Hepatic stellate cell (primary cell): Measurements from ENCODE around the gene ITGAD.

Experiments
- DNase-seq: peaks from one replicate; pipeline ENCODE4 v3.0.0; 2011; ENCODE audit warnings: low spot score

The ITGAD gene

DNA sequence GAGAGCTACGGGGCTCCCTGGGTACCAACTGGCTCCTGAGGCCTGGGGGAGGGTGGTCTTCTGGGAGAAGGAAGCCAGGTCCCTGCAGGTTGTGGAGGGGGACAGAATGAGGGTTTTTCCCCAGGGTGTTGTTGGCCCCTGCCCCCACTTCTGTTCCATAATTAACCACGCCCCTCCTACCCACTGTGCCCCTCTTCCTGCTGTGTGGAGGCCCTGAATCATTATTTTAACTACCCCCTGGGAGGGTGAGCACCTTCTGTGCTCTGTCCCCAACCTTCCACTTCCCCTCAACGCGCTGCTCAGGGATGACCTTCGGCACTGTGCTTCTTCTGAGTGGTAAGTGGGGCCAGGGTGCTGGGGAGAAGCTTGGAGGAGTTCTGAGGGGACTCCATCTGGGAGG lies at the start of gene ITGAD:
ITGAD (plus strand) TSS at position 280 of the 400 bp plus-strand sequence; CDS start at position 306, 26 bp downstream.
- DNase-seq: no peak

- no peak for DNase-seq
Measured at GRCh38 chr16:31344712-31345111, 48.4 kb upstream of the ITGAD start.

DNA sequence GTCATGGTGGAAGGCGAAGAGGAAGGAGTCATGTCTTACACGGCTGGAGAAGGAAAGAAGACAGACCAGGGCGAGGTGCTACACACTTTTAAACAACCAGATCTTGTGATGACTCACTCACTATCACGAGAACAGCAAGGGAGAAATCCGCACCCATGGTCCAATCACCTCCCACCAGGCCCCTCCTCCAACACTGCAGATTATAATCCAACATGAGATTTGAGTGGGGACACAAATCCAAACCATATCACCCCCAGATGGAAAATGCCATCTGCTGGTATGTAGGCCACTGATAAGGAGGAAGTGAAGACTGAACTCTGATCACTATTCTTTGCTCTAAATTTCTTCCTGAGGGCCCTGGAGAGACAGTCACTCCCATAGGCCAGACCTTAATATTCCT lies 45.7 kb upstream of the ITGAD start:
- no peak for DNase-seq

DNA sequence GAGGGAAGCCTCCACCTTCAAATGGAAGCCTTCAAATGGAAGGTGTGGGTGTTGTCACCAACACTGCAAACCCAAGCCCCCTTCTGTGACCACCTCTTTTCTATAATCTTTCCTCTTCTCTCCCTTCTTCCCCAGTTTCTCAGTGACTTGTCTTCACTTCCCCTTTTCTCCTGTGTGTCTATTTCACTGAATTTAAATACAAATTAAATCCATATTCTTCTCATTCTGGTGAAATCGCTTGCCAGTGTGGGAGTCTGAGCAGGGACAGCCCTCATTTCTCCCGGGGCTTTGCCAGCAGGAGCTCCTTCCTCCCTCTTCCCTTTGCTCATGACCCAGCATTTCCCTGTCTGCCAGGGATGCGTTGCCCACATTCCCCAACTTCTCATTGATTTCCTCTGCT lies 44.6 kb upstream of the ITGAD start:
- DNase-seq: no peak

DNA sequence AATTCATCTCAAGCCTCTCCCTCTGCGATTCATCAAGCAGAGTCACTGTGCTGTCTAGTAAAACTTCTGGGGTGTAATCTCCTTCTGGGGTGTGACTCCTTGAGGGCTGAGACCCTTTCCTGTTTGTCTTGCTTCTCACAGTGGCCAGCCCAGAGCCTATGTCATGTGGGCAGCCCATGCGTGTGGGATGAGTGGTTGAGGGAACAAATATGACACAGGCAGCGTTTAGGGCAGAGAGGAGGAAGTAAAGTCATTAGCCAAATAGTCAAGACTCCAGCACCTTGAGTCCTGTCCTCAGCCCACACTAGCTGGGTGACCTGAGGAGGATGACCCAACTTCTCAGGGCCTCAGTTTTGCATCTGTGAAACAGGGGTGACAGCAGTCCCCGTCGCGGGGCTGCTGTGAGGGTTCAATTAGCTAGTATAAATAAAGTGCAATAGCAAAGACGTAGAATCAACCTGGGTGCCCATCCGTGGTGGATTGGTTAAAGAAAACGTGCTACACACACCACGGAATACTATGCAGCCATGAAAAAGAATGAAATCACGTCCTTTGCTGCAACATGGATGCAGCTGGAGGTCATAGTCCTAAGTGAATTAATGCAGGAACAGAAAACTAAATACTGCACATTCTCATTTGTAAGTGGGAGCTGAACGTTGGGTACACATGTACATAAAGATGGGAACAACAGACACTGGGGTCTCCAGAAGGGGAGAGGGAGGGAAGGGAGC lies 42.7 kb upstream of the ITGAD start:
- no peak for DNase-seq

DNA sequence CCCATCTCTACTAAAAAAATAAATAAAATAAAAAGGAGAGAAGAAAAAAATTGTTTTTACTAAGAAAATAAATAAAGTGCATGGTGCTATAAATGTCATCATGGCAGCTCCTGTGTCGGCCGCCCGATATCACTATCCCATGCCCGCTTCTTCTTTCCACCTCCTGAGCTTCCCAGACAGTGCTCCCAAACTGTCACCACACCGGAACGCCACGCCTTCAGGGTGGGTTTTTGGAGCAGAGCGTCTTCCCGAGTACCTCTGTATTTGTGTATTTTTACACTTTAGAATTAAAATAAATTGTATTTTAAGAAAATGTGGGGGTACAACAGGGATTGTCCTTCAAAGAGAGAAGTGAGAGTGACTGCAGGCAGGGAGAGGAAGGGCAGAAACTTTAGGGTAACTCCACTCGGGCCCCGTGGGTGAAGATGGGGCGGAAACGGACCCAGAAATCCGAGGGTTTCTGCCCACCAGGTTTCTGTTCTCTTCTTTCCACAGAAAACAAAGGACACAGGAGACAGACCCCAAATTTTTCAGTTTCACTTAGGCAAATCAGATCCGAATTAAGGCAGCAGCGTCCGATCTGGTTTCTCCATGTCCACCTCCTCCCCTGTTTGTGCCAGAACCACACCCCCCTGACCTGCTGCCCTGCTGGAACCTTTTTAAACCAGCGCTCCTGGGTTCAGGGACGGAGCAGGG lies 41.7 kb upstream of the ITGAD start:
- DNase-seq: no peak

- no peak for DNase-seq
Measured at GRCh38 chr16:31351942-31352325, 41.2 kb upstream of the ITGAD start.

DNA sequence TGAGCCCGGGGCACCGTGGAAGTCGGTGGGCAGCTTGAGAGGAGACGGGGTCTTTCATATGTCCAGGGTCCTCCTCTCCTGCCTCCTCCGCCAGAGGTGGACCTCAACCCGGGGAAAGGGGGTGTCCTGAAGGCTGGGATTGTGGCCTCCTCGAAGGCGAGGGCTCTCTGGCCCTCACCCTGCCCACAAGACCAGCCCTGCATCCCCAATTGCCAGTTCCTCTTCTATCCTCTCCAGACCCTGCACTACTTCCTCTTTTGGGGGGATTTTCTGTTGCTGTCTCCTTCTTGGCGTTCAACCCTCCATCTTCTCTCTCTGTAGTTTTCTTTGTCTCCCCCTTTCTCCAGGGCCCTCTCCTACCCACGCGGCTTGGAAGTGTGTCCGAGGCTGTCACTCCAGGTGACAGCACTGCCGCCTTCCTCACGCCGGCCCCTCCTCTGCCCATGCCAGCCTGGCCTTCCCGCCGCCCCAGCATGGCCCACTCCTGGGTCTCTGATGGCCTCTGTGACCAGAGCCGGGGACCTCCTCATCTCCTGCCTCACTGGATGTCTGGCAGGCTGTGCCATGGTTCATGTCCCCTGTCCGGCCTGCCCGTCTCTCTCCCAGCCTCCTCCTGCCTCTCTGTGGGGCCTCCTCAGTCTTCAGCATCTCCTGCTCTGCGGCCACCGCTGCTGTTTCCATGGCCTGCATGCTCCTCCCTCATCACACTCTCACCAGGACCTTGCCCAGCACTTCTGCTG lies 40.6 kb upstream of the ITGAD start:
- DNase-seq: no peak

- no peak for DNase-seq
Measured at GRCh38 chr16:31354394-31355291, 38.5 kb upstream of the ITGAD start, which contains the start of gene ITGAX. ITGAX (plus strand) TSS chr16:31355176; CDS start chr16:31355255, 79 bp downstream.

GRCh38 chr16:31355431-31356100 lies 37.6 kb upstream of the ITGAD start:
- DNase-seq: no peak

- no peak for DNase-seq
Measured at GRCh38 chr16:31356566-31357323, 36.4 kb upstream of the ITGAD start.

DNA sequence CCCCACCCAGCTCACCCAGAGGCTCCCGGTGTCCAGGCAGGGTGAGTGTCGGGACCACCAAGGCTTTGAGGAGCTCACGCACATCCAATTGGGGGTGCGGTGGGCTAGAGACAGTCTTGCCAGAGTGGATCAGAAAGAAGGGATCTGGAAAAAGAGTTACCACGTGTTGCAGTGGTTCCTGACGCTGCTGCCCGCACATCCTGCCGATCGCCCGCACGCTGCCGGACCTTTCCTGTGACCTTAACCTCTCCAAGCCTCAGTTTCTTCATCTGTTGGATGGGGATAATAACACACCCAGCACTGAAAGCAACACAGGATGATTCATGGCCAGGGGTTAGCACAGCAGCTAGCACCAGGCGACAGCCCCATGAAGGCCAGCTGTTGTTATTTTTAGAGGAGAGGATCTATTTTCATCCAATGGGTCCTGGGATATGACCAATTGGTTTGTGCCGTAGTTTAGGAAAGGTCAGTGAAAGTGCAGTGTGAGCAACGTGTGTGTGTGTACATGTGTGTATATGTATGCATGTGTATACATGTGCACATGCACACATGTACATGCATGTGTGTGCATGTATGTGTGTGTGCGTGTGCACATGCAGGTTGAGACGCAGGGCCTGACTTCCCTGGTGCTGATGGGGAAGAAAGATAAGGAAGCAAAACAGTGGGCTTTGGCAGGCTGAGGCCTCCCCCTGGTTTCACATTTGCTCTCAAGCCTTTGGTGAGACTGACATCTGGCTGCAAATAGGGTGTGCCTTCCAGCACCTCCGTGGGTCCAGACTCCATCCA lies 35.6 kb upstream of the ITGAD start:
- DNase-seq: no peak

- no peak for DNase-seq
Measured at GRCh38 chr16:31360251-31360650, 32.9 kb upstream of the ITGAD start.

DNA sequence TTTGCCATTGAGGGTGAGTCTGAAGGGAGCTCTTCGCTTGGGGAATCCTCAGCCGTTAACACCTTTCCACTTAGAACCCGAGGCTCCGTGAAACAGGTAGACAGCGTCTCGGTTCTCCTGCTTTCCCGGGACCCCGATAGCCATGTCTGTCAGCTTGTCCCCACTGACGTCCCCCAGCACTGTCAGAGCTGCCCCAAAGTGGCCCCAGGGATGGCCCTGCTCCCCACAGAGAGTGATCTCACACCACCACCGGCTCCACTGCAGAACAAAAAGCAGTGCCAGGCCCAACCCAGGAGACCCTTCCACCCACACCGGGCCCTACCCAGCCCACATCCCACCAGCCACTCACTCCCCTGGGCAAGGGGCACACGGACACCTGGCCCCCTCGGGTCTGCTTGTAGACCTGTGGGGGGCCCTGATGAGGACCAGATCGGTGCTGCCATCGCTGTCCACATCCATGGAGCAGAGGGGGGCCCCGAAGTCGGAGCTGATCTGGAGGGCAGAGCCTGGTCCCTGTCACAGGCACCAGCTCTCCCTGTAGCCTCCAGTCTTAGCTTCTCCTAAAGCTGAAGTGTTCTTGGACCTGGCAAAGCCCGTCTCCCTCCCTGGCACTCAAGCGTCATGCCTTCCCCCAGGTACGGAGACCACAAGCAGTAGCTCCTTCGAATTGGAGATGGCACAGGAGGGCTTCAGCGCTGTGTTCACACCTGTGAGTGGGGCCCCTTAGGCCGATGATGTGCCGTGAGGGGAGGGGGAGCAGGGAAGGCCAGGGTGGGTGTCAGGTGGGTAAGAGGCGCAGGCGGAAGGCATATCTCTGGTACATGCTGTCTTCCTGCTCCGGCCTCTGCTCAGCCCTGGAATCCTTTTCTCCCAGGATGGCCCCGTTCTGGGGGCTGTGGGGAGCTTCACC lies 31.7 kb upstream of the ITGAD start:
- DNase-seq: no peak

DNA sequence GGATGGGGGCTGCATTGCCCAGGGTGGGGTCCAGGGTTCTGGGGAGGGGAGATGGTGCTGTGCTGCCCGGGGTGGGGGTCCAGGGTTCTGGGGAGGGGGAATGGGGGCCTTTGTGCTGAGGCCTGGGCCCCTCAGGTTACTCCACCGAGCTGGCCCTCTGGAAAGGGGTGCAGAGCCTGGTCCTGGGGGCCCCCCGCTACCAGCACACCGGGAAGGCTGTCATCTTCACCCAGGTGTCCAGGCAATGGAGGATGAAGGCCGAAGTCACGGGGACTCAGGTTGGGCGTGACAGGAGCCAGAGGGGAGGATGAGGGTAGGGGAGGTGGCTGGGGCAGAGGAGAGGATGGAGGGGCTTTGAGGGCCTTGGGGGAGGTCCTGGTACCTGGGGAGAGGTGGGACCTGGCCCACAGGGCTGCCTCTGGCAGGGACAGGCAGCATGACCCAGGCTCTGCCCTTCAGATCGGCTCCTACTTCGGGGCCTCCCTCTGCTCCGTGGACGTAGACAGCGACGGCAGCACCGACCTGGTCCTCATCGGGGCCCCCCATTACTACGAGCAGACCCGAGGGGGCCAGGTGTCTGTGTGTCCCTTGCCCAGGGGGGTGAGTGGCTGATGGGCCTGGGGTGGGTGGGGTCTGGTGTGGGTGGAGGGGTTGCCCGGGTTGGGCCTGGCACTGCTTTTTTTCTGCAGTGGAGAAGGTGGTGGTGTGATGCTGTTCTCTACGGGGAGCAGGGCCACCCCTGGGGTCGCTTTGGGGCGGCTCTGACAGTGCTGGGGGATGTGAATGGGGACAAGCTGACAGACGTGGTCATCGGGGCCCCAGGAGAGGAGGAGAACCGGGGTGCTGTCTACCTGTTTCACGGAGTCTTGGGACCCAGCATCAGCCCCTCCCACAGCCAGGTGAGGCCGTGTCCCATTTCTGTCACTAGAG lies 30.4 kb upstream of the ITGAD start:
- DNase-seq: no peak

DNA sequence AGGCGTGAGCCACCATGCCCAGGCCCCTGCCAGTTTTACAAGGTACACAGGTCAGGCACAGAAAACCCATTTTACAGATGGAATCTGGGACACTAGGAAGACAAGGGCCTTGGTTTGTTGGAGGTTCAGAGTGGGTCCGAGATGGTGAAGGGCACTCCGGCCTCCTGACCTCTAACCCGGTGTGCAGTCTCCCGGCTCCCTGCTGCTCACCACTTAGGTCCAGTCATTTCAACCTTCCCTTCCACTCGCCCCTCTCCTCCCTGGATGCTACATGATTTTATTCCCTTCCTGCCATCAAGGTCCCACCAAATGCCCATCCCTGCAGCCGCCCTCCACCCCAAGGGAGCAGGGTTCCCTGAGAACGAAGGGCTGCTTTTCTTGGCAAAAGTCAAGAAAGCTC lies 29.4 kb upstream of the ITGAD start:
- DNase-seq: no peak

- no peak for DNase-seq
Measured at GRCh38 chr16:31364421-31364820, 28.7 kb upstream of the ITGAD start.
